OCI-LY1 (cell line): ENCODE measurements around the gene THAP2.

ENCODE experiments used
- H2AFZ ChIP-seq: fragments of 200-600 bp; sonication (generic), shearing (Covaris generic); 2 replicates; pipeline ENCODE4 v1.6.0; 2014; ENCODE audit warnings: antibody characterized with exemption, mild to moderate bottlenecking, low read length
- H3F3A ChIP-seq: fragments of 200-600 bp; sonication (generic), shearing (Covaris generic); 2 replicates; pipeline ENCODE4 v1.6.0; 2014; ENCODE audit warnings: mild to moderate bottlenecking, antibody characterized with exemption, low read length, moderate library complexity; ENCODE audit not compliant: insufficient read depth
- H3K27ac ChIP-seq: fragments of 200-600 bp; sonication (generic); 2 replicates; pipeline ENCODE4 v1.5.1; 2014; ENCODE audit warnings: low read length, mixed run types, mild to moderate bottlenecking, low read depth; ENCODE audit not compliant: poor library complexity, severe bottlenecking
- H3K27me3 ChIP-seq: fragments of 200-600 bp; sonication (generic); 2 replicates; pipeline ENCODE4 v1.6.0; 2014; ENCODE audit warnings: antibody characterized with exemption, mild to moderate bottlenecking, low read length, moderate library complexity; ENCODE audit not compliant: insufficient read depth
- H3K36me3 ChIP-seq: fragments of 200-600 bp; sonication (generic); 2 replicates; pipeline ENCODE4 v1.6.1; 2014; ENCODE audit warnings: mild to moderate bottlenecking, antibody characterized with exemption, low read length, moderate library complexity, mixed read lengths; ENCODE audit not compliant: insufficient read depth
- H3K4me1 ChIP-seq: fragments of 200-600 bp; sonication (generic); 2 replicates; pipeline ENCODE4 v1.5.1; 2014; ENCODE audit warnings: mild to moderate bottlenecking, low read length, moderate library complexity; ENCODE audit not compliant: insufficient read depth, severe bottlenecking
- H3K4me2 ChIP-seq: fragments of 200-600 bp; sonication (generic), shearing (Covaris generic); 2 replicates; pipeline ENCODE4 v1.6.1; 2014; ENCODE audit warnings: low read length
- H3K4me3 ChIP-seq: fragments of 200-600 bp; sonication (generic); 2 replicates; pipeline ENCODE4 v1.5.1; 2014; ENCODE audit warnings: low read length, low read depth, mild to moderate bottlenecking, mixed read lengths; ENCODE audit not compliant: poor library complexity, severe bottlenecking
- H3K79me2 ChIP-seq: fragments of 200-600 bp; shearing (Covaris generic); 2 replicates; pipeline ENCODE4 v1.6.1; 2016; ENCODE audit warnings: mixed run types, low read length, mixed read lengths; ENCODE audit not compliant: insufficient read depth
- H3K9ac ChIP-seq: fragments of 200-600 bp; sonication (generic), shearing (Covaris generic); 2 replicates; pipeline ENCODE4 v1.6.1; 2014; ENCODE audit warnings: mild to moderate bottlenecking, low read length, mixed read lengths
- H3K9me2 ChIP-seq: fragments of 200-600 bp; sonication (generic), shearing (Covaris generic); 2 replicates; pipeline ENCODE4 v1.6.1; 2014; ENCODE audit warnings: low read depth, mild to moderate bottlenecking, low read length, mixed read lengths
- H3K9me3 ChIP-seq: fragments of 200-600 bp; shearing (Covaris generic); 2 replicates; pipeline ENCODE4 v1.6.1; 2014; ENCODE audit warnings: low read length, mixed read lengths
- H4K20me1 ChIP-seq: fragments of 200-600 bp; sonication (generic), shearing (Covaris generic); 2 replicates; pipeline ENCODE4 v1.6.0; 2016; ENCODE audit warnings: mild to moderate bottlenecking, low read length; ENCODE audit not compliant: insufficient read depth
- CTCF ChIP-seq: fragments of 200-600 bp; sonication (generic), shearing (Covaris generic); IDR thresholded peaks from 2 replicates; pipeline ENCODE4 v1.5.1; 2017; ENCODE audit warnings: mild to moderate bottlenecking, antibody characterized with exemption, low read length, moderate library complexity, mixed read lengths
- EZH2 ChIP-seq: fragments of 200-600 bp; sonication (generic), shearing (Covaris generic); IDR thresholded peaks from 2 replicates; pipeline ENCODE4 v1.8.0; 2017; ENCODE audit warnings: borderline replicate concordance, mixed run types, mild to moderate bottlenecking, antibody characterized with exemption, low read length, moderate library complexity, mixed read lengths

Gene THAP2

GRCh38 chr12:71636704-71637115 is 27.4 kb upstream of the THAP2 start:
- no peaks in the 10 kb centered on the region for H4K20me1 ChIP-seq
- no peaks in the 10 kb centered on the region for H3K9me2 ChIP-seq
- peaks cover 82% of the 10 kb centered on the region for H3K36me3 ChIP-seq
- no peak overlapping the region for H3K4me3 ChIP-seq
- no peak overlapping the region for H3K9ac ChIP-seq
- no peak overlapping the region for H3K4me2 ChIP-seq
- no peaks in the 10 kb centered on the region for H3K27me3 ChIP-seq
- H3K79me2 ChIP-seq = no peaks in the 10 kb centered on the region
- no peaks in the 10 kb centered on the region for H3K9me3 ChIP-seq
- H3F3A ChIP-seq = peaks cover 4% of the 10 kb centered on the region; the same call in 1 of the 2 replicates
- H2AFZ ChIP-seq = no peak overlapping the region
- H3K27ac ChIP-seq = no peak overlapping the region
- TF ChIP-seq EZH2 (no peak), CTCF (peak; percentile 86)
- H3K4me1 ChIP-seq = no peaks in the 10 kb centered on the region

GRCh38 chr12:71638499-71638898 is 25.6 kb upstream of the THAP2 start:
- H3K27ac ChIP-seq = no peak overlapping the region
- H3F3A ChIP-seq = peaks cover 4% of the 10 kb centered on the region; the same call in 1 of the 2 replicates
- no peaks in the 10 kb centered on the region for H3K9me3 ChIP-seq
- peaks cover 81% of the 10 kb centered on the region for H3K36me3 ChIP-seq
- no peaks in the 10 kb centered on the region for H4K20me1 ChIP-seq
- H3K4me2 ChIP-seq = no peak overlapping the region
- H2AFZ ChIP-seq = no peak overlapping the region
- no peaks in the 10 kb centered on the region for H3K4me1 ChIP-seq
- no peaks in the 10 kb centered on the region for H3K27me3 ChIP-seq
- H3K9me2 ChIP-seq = no peaks in the 10 kb centered on the region
- no peak overlapping the region for H3K9ac ChIP-seq
- TF ChIP-seq CTCF = no peak
- no peak for TF ChIP-seq EZH2
- H3K4me3 ChIP-seq = no peak overlapping the region
- no peaks in the 10 kb centered on the region for H3K79me2 ChIP-seq

- Histone ChIP-seq H3K4me3 (no peak overlapping the region), H2AFZ (no peak overlapping the region), H3K79me2 (no peaks in the 10 kb centered on the region), H3K36me3 (peaks cover 81% of the 10 kb centered on the region), H3K9ac (no peak overlapping the region), H4K20me1 (no peaks in the 10 kb centered on the region), H3K9me2 (no peaks in the 10 kb centered on the region), H3K27ac (no peak overlapping the region), H3K4me1 (no peaks in the 10 kb centered on the region), H3F3A (peaks cover 4% of the 10 kb centered on the region; the same call in 1 of the 2 replicates), H3K27me3 (no peaks in the 10 kb centered on the region), H3K4me2 (no peak overlapping the region), H3K9me3 (no peaks in the 10 kb centered on the region)
- TF ChIP-seq CTCF = peak; percentile 56
- TF ChIP-seq EZH2 = no peak
Measured at GRCh38 chr12:71639341-71639760, 24.8 kb upstream of the THAP2 start.
